K562 (cell line): ENCODE measurements around the gene ERVH48-1. TPM values are rescaled to one million over a fixed set of nuclear protein-coding genes. Genes with fewer than 3 reads are reported as not detected.

Source experiments
- ARID2 ChIP-seq: fragments of 450-650 bp; IDR thresholded peaks from 2 replicates; pipeline ENCODE4 v1.6.1; 2017; ENCODE audit warnings: antibody characterized with exemption, mild to moderate bottlenecking
- C11orf30 ChIP-seq: fragments of 450-650 bp; IDR thresholded peaks from 2 replicates; pipeline ENCODE4 v1.6.1; 2016; ENCODE audit warnings: low read depth, mild to moderate bottlenecking
- FIP1L1 ChIP-seq: fragments of 200-400 bp; formaldehyde crosslinking; IDR thresholded peaks from 2 replicates; pipeline ENCODE4 v1.6.1; 2018; ENCODE audit warnings: mild to moderate bottlenecking, low read depth, low read length; ENCODE audit not compliant: poor library complexity, severe bottlenecking
- HMGN3 ChIP-seq: IDR thresholded peaks from 2 replicates; pipeline ENCODE4 v1.6.1; 2011; ENCODE audit warnings: borderline replicate concordance, low read depth, mild to moderate bottlenecking, mixed read lengths, low read length; ENCODE audit not compliant: insufficient read length; ENCODE audit errors: extremely low read depth
- KAT7 ChIP-seq: sonication (generic); formaldehyde crosslinking; IDR thresholded peaks from 2 replicates; pipeline ENCODE4 v1.8.0; 2022; ENCODE audit warnings: missing genetic modification reagents, mild to moderate bottlenecking, borderline replicate concordance
- KDM5B ChIP-seq: fragments of 200-600 bp; sonication (generic); IDR thresholded peaks from 2 replicates; pipeline ENCODE4 v1.6.1; 2012; ENCODE audit warnings: low read depth, mild to moderate bottlenecking, moderate library complexity, low read length, control low read depth, inconsistent platforms; ENCODE audit not compliant: insufficient replicate concordance
- MYBL2 ChIP-seq, 2 experiments: fragments of 450-650 bp in 1 of 2; sonication (generic) in 1 of 2; formaldehyde crosslinking in 1 of 2; IDR thresholded peaks; 2 replicates each; pipeline versions ENCODE4 v1.6.1 to v1.8.1; 2017 to 2022; ENCODE audit warnings: borderline replicate concordance in 1 of 2, inconsistent platforms in 1 of 2, low read depth in 1 of 2, mild to moderate bottlenecking in 1 of 2, missing genetic modification reagents in 1 of 2, moderate library complexity in 1 of 2
- NBN ChIP-seq: fragments of 450-650 bp; IDR thresholded peaks from 2 replicates; pipeline ENCODE4 v1.6.1; 2016; ENCODE audit warnings: low read depth, mild to moderate bottlenecking
- NCOA6 ChIP-seq: fragments of 450-650 bp; IDR thresholded peaks from 2 replicates; pipeline ENCODE4 v1.6.1; 2017; ENCODE audit warnings: mild to moderate bottlenecking
- NR2C1 ChIP-seq, 2 experiments: fragments of 450-650 bp; IDR thresholded peaks; 2 replicates each; pipeline ENCODE4 v1.6.1; 2017; ENCODE audit warnings: mild to moderate bottlenecking in 2 of 2, antibody characterized with exemption in 1 of 2, inconsistent platforms in 1 of 2, missing compliant biosample characterization in 1 of 2, missing genetic modification characterization in 1 of 2
- PTBP1 ChIP-seq: fragments of 200-400 bp; formaldehyde crosslinking; IDR thresholded peaks from 2 replicates; pipeline ENCODE4 v1.6.1; 2017; ENCODE audit warnings: low read depth, low read length
- SAFB ChIP-seq: fragments of 200-400 bp; formaldehyde crosslinking; IDR thresholded peaks from 2 replicates; pipeline ENCODE4 v1.6.1; 2017; ENCODE audit warnings: low read depth, low read length, borderline replicate concordance
- TEAD4 ChIP-seq, 2 experiments: sonication (generic) in 1 of 2; formaldehyde crosslinking in 1 of 2; IDR thresholded peaks; 2 replicates each; pipeline versions ENCODE4 v1.6.1 to v1.8.0; 2012 to 2022; ENCODE audit warnings: borderline replicate concordance in 1 of 2, inconsistent platforms in 1 of 2, low read length in 1 of 2, mild to moderate bottlenecking in 1 of 2, missing genetic modification reagents in 1 of 2
- XRCC3 ChIP-seq: fragments of 450-650 bp; IDR thresholded peaks from 2 replicates; pipeline ENCODE4 v1.6.1; 2017; ENCODE audit warnings: mild to moderate bottlenecking, moderate library complexity
- ZNF444 ChIP-seq: fragments of 250-450 bp; sonication (Bioruptor Pico); IDR thresholded peaks from 2 replicates; pipeline ENCODE4 v1.4.0; 2020; ENCODE audit warnings: mild to moderate bottlenecking, moderate library complexity
- ZNF699 ChIP-seq: fragments of 250-450 bp; sonication (Bioruptor Pico); IDR thresholded peaks from 2 replicates; pipeline ENCODE4 v1.8.0; 2021; ENCODE audit warnings: mild to moderate bottlenecking, moderate library complexity; ENCODE audit not compliant: insufficient replicate concordance
- ZZZ3 ChIP-seq: fragments of 450-650 bp; IDR thresholded peaks from 2 replicates; pipeline ENCODE4 v1.6.1; 2016; ENCODE audit warnings: antibody characterized with exemption, mild to moderate bottlenecking, moderate library complexity
- polyA plus RNA-seq, 8 experiments: library from polyadenylated mRNA; depleted of rRNA in 4 of 8; stranded (reverse) in 5 of 8; unstranded in 3 of 8; fragments of >200 nt; fragmentation: Nextera tagmentation in 2 of 8; fragmentation: Illumina TruSeq in 1 of 8; extraction: Ambion mirVana in 2 of 8; extraction: Trizol in 1 of 8; gene quantifications; 2 replicates each; pipeline versions ENCODE4 v1.2.1 to v1.2.3, GENCODE V29; 2011 to 2014; ENCODE audit warnings: inconsistent platforms in 1 of 8, missing spikeins in 1 of 8
- total RNA-seq, 7 experiments: library from RNA; depleted of rRNA in 6 of 7; stranded (reverse); fragments of >200 nt in 6 of 7; fragmentation: Illumina TruSeq in 2 of 7; extraction: Trizol in 2 of 7; gene quantifications; 2 replicates each; pipeline versions ENCODE4 v1.2.1 to v1.2.3, GENCODE V29; 2011 to 2021; ENCODE audit warnings: low replicate concordance in 1 of 7
- TF ChIP-seq, protein P1 (sequence below), 2 experiments: fragments of 250-450 bp in 1 of 2; fragments of 450-650 bp in 1 of 2; sonication (Bioruptor Pico) in 1 of 2; IDR thresholded peaks; 2 replicates each; pipeline versions ENCODE4 v1.6.1 to v1.8.0; 2016 to 2021; ENCODE audit warnings: mild to moderate bottlenecking in 2 of 2, moderate library complexity in 2 of 2, missing compliant biosample characterization in 1 of 2, missing genetic modification characterization in 1 of 2

Gene ERVH48-1
- total and polyA plus RNA-seq, 9 of the 15 experiments (the other 6 are each of a cell fraction or from before 2014, with no cell fraction given): 0.08 to 0.49 (median 0.16) TPM; not detected in 3

DNA sequence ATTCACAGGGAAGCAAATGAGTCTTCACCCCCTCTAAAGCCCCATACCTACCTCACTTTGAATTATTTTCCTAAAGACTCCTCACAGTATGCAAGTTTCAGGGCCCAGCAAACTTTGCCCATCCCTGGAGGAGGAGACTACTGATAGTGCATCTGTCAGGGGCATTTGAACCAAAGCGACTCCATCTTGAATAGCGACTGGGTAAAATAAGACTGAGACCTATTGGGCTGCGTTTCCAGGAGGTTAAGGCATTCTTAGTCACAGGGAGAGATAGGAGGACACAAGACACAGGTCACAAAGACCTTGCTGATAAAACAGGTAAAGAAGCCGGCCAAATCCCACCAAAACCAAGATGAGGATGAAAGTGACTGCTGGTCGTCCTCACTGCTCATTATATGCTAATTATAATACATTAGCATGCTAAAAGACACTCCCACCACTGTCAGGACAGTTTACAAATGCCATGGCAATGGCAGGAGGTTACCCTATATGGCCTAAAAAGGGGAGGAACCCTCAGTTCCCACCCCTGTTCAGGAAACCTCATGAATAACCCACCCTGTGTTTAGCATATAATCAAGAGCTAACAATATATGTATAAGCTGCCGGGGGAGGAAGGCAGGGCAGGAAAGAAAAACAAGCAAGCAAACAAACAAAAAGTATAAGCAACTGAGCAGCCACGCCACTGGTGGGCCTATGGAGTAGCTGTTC, 45.7 kb upstream of the ERVH48-1 start (continued):
- TF ChIP-seq, protein P1, sequence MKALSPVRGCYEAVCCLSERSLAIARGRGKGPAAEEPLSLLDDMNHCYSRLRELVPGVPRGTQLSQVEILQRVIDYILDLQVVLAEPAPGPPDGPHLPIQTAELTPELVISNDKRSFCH (CRISPR knock-in tag; IDR thresholded peaks at IDR 0.05): peak; percentile 88
- TF ChIP-seq, protein P1 (tag; IDR thresholded peaks at IDR 0.05): peak; percentile 99
- TF ChIP-seq KDM5B: peak; percentile 14
- TF ChIP-seq HMGN3: no peak
- TF ChIP-seq NCOA6: no peak
- peak; percentile 66; the same call in 1 of the 2 replicates for TF ChIP-seq ZNF444 (CRISPR knock-in tag)
- no peak for TF ChIP-seq XRCC3
- no peak for TF ChIP-seq C11orf30
- TF ChIP-seq ZNF699 (CRISPR knock-in tag): peak; percentile 50
- TF ChIP-seq TEAD4 (IDR thresholded peaks at IDR 0.05; ENCODE audit: low read length): no peak
- no peak for TF ChIP-seq TEAD4 (CRISPR knock-in tag; IDR thresholded peaks at IDR 0.05; ENCODE audit: borderline replicate concordance)
- TF ChIP-seq KAT7: no peak
- no peak for TF ChIP-seq MYBL2 (IDR thresholded peaks at IDR 0.05; ENCODE audit: low read depth)
- no peak for TF ChIP-seq MYBL2 (CRISPR knock-in tag; IDR thresholded peaks at IDR 0.05; ENCODE audit: borderline replicate concordance)
- no peak for TF ChIP-seq ARID2
- TF ChIP-seq PTBP1: no peak
- no peak for TF ChIP-seq NR2C1 (IDR thresholded peaks at IDR 0.05)
- peak; percentile 90 for TF ChIP-seq NR2C1 (tag; IDR thresholded peaks at IDR 0.05)
- no peak for TF ChIP-seq NBN
- TF ChIP-seq SAFB: no peak
- TF ChIP-seq ZZZ3: no peak
- no peak for TF ChIP-seq FIP1L1
